ENCODE measurements around the gene DDX60.
"Not testable (repeated sequence)": the region's sequence is repeated elsewhere in the genome, so short reads cannot be mapped to it uniquely, and the experiment has no call there.

Gene DDX60

DNA sequence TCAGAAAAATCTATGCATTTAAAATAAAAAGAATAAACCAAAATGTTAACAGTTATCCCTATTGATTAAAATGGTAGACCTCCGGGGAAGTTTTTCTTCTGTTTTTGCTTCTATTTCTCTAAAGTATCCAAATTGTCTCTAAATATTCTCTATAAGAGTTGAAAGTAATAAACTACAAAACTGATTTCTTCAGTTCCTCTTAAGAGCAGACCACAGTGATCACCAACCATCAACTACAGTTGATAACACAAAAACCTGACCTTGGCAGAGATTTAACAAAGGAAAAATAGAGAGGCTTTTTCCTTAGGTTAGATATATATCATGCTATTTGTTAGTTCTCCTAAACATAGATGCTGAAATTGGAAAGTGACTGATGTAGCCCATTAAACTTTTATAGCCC is 27.3 kb downstream of the DDX60 start:
- H3K36me3 ChIP-seq (ENCODE audit: control insufficient read depth, insufficient read depth, low read length, severe bottlenecking): no peaks in the 10 kb centered on the region
- H3K4me1 ChIP-seq (ENCODE audit: control insufficient read depth, insufficient read depth, low read length): no peaks in the 10 kb centered on the region
- no peak overlapping the region for H3K4me3 ChIP-seq (ENCODE audit: low read length)
- no peaks in the 10 kb centered on the region for H3K27me3 ChIP-seq (replicated peaks; ENCODE audit: control insufficient read depth, insufficient read depth, low read length)
- no peak overlapping the region for H3K9ac ChIP-seq (ENCODE audit: low read length)
- DNase-seq (ENCODE audit: low read depth): no peak
- H3K9me3 ChIP-seq (ENCODE audit: control insufficient read depth, low read length): no peaks in the 10 kb centered on the region

DNA sequence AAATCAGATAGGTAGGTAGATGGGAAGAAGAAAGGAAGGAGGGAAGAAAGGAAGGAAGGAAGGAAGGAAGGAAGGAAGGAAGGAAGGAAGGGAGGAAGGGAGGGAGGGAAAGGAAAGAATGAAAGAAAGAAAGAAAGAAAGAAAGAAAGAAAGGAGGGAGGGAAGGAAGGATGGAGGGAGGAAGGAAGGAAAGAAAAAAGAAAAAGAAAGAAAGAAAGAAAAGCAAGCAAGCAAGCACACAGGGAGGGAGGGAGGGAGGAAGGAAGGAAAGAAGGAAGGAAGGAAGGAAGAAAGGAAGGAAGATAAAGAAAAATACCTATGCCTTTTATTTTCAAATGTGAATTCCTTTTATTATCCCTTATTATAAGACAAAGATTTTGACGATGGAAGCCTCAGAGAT is 32.7 kb downstream of the DDX60 start:
- H3K4me1 ChIP-seq (ENCODE audit: control insufficient read depth, insufficient read depth, low read length); H3K9me3 ChIP-seq (ENCODE audit: control insufficient read depth, low read length): not testable (repeated sequence)

DNA sequence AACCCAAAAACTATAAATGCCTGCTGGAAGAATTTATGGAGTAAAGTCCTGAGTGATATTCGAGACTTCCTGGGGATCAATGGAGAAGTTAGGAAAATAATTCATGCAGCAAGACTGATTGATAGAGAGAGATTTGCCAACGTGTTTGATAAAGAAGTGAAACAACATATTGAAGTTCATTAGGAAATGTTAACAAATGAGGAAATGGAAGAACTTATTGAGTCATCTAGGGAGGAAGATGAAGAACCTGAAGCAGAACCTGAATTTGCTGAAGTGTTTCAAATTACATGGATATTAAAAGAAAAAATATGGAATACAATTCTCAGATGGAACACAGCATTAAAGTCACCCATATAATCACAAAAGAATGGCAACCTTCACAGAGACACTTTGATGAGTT is 39.0 kb downstream of the DDX60 start:
- DNase-seq (ENCODE audit: low read depth): no peak
- no peak overlapping the region for H3K4me3 ChIP-seq (ENCODE audit: low read length)
- no peaks in the 10 kb centered on the region for H3K9me3 ChIP-seq (ENCODE audit: control insufficient read depth, low read length)
- no peaks in the 10 kb centered on the region for H3K27me3 ChIP-seq (replicated peaks; ENCODE audit: control insufficient read depth, insufficient read depth, low read length)
- peaks cover 15% of the 10 kb centered on the region for H3K36me3 ChIP-seq (ENCODE audit: control insufficient read depth, insufficient read depth, low read length, severe bottlenecking)
- no peaks in the 10 kb centered on the region for H3K4me1 ChIP-seq (ENCODE audit: control insufficient read depth, insufficient read depth, low read length)
- H3K9ac ChIP-seq (ENCODE audit: low read length): no peak overlapping the region

More for the DNA sequence above, 32.7 kb downstream of the DDX60 start:
- DNase-seq (ENCODE audit: low read depth); H3K36me3 ChIP-seq (ENCODE audit: control insufficient read depth, insufficient read depth, low read length, severe bottlenecking); H3K27me3 ChIP-seq (replicated peaks; ENCODE audit: control insufficient read depth, insufficient read depth, low read length); H3K9ac ChIP-seq (ENCODE audit: low read length); H3K4me3 ChIP-seq (ENCODE audit: low read length): not testable (repeated sequence)

DNA sequence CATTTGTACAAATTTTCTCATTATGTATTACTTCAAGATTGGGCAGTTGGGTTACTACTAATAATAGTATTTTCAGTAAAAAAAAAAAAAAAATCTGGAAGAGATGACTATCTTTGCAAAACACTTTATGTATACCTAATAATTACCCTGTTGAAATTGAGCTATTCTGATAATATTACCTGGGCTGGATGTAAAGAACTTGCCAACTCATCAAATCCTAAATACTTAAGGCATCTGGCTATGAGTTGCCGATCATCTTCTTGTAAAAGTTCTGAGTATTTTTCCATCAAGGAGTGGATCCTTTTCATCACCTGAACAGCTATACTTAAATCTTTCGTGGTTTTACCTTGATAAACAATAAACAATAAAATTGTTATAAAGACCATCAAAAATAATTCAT is 42.7 kb downstream of the DDX60 start:
- Histone ChIP-seq H3K9ac (ENCODE audit: low read length) (no peak overlapping the region), H3K4me3 (ENCODE audit: low read length) (no peak overlapping the region), H3K9me3 (ENCODE audit: control insufficient read depth, low read length) (no peaks in the 10 kb centered on the region), H3K27me3 (replicated peaks; ENCODE audit: control insufficient read depth, insufficient read depth, low read length) (no peaks in the 10 kb centered on the region), H3K4me1 (ENCODE audit: control insufficient read depth, insufficient read depth, low read length) (peaks cover 3% of the 10 kb centered on the region), H3K36me3 (ENCODE audit: control insufficient read depth, insufficient read depth, low read length, severe bottlenecking) (peaks cover 15% of the 10 kb centered on the region)
- DNase-seq (ENCODE audit: low read depth): no peak

DNA sequence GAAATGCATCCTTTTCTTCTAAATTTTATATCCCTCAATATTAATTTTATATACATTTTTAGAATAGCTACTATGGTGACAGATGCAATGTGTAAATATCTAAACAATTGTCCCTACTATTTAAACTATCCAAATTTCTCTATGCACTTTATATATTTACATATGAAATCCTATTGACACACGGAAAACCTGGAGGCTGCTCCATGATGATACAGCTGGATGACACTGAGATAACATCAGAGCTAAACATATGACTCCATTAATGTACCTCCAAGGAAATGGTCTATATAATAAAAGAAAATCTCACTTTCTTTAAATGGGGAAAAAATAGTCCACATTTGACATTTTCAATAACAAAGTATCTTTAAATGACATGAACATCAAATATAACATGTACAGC is 43.7 kb downstream of the DDX60 start:
- H3K9ac ChIP-seq (ENCODE audit: low read length): no peak overlapping the region
- peaks cover 3% of the 10 kb centered on the region for H3K4me1 ChIP-seq (ENCODE audit: control insufficient read depth, insufficient read depth, low read length)
- peaks cover 10% of the 10 kb centered on the region for H3K36me3 ChIP-seq (ENCODE audit: control insufficient read depth, insufficient read depth, low read length, severe bottlenecking)
- no peaks in the 10 kb centered on the region for H3K9me3 ChIP-seq (ENCODE audit: control insufficient read depth, low read length)
- H3K4me3 ChIP-seq (ENCODE audit: low read length): no peak overlapping the region
- no peaks in the 10 kb centered on the region for H3K27me3 ChIP-seq (replicated peaks; ENCODE audit: control insufficient read depth, insufficient read depth, low read length)
- DNase-seq (ENCODE audit: low read depth): no peak

DNA sequence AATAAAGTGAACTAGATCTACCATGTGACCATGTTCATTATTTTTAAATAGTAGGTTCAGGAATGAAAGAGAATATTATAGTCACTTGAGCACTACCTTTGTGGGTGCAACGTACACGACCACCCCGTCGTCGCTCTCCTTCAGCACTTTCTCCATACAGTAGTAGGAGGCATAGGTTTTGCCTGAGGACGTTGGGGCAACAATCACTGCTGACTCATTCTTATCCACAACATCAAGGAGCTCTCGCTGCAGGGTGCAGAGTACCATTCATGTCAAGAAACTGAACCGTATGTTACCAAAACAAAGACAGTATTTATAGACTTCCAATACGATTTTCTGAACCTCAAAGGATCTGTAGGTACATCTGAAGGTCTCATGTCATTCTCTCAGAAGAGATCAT is 44.7 kb downstream of the DDX60 start:
- Histone ChIP-seq H3K4me1 (ENCODE audit: control insufficient read depth, insufficient read depth, low read length) (peaks cover 3% of the 10 kb centered on the region), H3K9me3 (ENCODE audit: control insufficient read depth, low read length) (no peaks in the 10 kb centered on the region), H3K4me3 (ENCODE audit: low read length) (no peak overlapping the region), H3K27me3 (replicated peaks; ENCODE audit: control insufficient read depth, insufficient read depth, low read length) (no peaks in the 10 kb centered on the region), H3K9ac (ENCODE audit: low read length) (no peak overlapping the region), H3K36me3 (ENCODE audit: control insufficient read depth, insufficient read depth, low read length, severe bottlenecking) (peaks cover 2% of the 10 kb centered on the region)
- no peak for DNase-seq (ENCODE audit: low read depth)

DNA sequence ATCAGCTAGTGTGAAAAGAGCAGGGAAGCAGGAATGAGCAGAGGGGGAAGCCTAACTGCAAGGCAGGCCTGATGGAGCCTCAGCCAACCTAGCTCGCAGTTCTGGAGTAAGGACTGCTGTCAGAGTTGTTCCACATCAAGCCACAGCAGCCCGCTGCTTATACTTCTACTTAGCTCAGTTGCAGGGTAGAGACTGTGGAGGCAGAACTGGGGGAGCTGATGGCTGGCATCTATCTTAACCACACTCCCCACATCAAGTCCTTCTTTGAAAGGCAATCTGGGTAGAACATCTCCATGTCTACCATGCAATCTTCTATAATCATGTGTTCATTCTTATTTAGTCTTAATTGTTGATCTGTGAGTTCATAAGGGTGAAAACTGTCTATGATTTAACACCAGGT is 46.1 kb downstream of the DDX60 start:
- no peaks in the 10 kb centered on the region for H3K27me3 ChIP-seq (replicated peaks; ENCODE audit: control insufficient read depth, insufficient read depth, low read length)
- H3K4me1 ChIP-seq (ENCODE audit: control insufficient read depth, insufficient read depth, low read length): peaks cover 3% of the 10 kb centered on the region
- H3K36me3 ChIP-seq (ENCODE audit: control insufficient read depth, insufficient read depth, low read length, severe bottlenecking): no peaks in the 10 kb centered on the region
- no peak overlapping the region for H3K4me3 ChIP-seq (ENCODE audit: low read length)
- H3K9ac ChIP-seq (ENCODE audit: low read length): no peak overlapping the region
- no peak for DNase-seq (ENCODE audit: low read depth)
- H3K9me3 ChIP-seq (ENCODE audit: control insufficient read depth, low read length): no peaks in the 10 kb centered on the region

DNA sequence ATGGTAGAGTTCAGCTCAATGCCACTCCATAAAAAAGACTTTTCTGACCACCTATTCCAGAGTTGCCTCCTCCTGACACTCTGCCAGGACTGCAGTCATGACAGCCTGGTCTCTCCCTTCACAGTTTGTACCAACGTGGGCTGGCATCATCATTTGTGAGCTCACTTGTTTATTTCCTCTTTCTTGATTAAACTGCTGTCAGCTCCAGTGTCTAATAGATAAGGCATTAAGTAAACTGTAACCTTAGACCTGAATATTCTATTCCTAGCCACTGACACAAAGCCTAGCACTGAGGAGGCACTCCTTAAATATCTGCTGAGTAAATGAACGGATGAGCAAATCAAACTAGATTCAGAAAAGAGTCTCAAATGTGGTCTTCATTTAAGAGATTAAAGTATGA is 48.7 kb downstream of the DDX60 start:
- Histone ChIP-seq H3K4me3 (ENCODE audit: low read length) (no peak overlapping the region), H3K36me3 (ENCODE audit: control insufficient read depth, insufficient read depth, low read length, severe bottlenecking) (peaks cover 5% of the 10 kb centered on the region), H3K27me3 (replicated peaks; ENCODE audit: control insufficient read depth, insufficient read depth, low read length) (no peaks in the 10 kb centered on the region), H3K4me1 (ENCODE audit: control insufficient read depth, insufficient read depth, low read length) (peaks cover 8% of the 10 kb centered on the region), H3K9ac (ENCODE audit: low read length) (no peak overlapping the region), H3K9me3 (ENCODE audit: control insufficient read depth, low read length) (no peaks in the 10 kb centered on the region)
- no peak for DNase-seq (ENCODE audit: low read depth)

DNA sequence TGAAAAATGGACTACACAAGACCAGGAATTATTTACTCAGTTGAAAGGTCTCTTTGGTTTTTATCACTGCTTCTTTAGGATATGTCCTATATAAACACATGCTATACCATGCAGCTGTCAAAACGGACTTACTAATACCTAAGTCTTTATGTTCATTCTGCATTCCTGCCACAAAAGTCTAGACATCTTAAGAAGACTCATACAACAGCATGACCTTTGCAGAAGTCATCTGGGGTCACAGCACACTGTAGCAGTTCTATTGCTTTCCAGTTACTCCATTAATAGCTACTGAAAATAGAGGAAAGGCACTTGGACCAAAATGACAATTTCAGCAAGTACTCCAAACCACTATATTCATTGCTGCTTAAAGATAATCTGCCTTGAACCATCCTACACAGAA is 53.2 kb downstream of the DDX60 start:
- peaks cover 15% of the 10 kb centered on the region for H3K4me1 ChIP-seq (ENCODE audit: control insufficient read depth, insufficient read depth, low read length)
- no peak for DNase-seq (ENCODE audit: low read depth)
- no peak overlapping the region for H3K9ac ChIP-seq (ENCODE audit: low read length)
- H3K36me3 ChIP-seq (ENCODE audit: control insufficient read depth, insufficient read depth, low read length, severe bottlenecking): peaks cover 9% of the 10 kb centered on the region
- H3K9me3 ChIP-seq (ENCODE audit: control insufficient read depth, low read length): no peaks in the 10 kb centered on the region
- H3K27me3 ChIP-seq (replicated peaks; ENCODE audit: control insufficient read depth, insufficient read depth, low read length): no peaks in the 10 kb centered on the region
- H3K4me3 ChIP-seq (ENCODE audit: low read length): no peak overlapping the region

DNA sequence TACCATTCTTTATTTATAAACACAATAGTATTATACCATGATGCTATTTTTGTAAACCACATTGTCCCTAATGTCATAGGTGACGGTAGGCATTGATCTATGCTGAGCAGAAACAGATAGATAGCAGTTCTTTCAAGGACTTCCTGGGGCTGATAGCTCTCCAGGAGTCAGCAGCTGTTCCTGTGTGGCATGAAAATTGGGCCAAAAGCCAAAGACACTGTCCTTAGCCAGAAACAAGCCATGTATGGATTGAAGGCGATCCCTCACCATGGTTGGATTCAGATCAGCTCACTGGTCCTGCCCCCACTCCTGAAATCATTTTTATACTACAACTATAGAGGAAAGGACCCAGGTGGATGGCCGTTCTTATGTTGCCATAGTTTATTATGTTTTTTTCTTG is 53.6 kb downstream of the DDX60 start:
- Histone ChIP-seq H3K9ac (ENCODE audit: low read length) (no peak overlapping the region), H3K9me3 (ENCODE audit: control insufficient read depth, low read length) (no peaks in the 10 kb centered on the region), H3K36me3 (ENCODE audit: control insufficient read depth, insufficient read depth, low read length, severe bottlenecking) (peaks cover 11% of the 10 kb centered on the region), H3K27me3 (replicated peaks; ENCODE audit: control insufficient read depth, insufficient read depth, low read length) (no peaks in the 10 kb centered on the region), H3K4me1 (ENCODE audit: control insufficient read depth, insufficient read depth, low read length) (peaks cover 15% of the 10 kb centered on the region), H3K4me3 (ENCODE audit: low read length) (no peak overlapping the region)
- no peak for DNase-seq (ENCODE audit: low read depth)

DNA sequence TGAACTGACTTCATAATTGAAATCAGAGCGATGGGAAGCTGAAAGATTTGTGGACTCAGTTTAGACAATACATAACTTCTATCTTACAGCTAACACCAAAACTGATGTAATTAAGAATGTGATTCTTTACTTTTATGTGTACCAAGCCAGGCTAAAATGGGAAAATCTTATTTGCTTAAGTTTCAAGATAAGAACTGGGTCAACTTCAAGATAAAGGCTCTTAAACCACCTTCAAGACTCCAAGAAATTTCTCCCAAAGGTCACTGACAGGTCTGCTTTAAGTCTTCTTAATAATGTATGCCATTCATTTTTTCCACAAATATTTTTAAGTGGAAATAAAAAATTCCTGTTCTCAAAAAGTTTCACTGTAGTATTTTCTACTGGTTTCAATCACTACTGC is 55.5 kb downstream of the DDX60 start:
- Histone ChIP-seq H3K9me3 (ENCODE audit: control insufficient read depth, low read length) (no peaks in the 10 kb centered on the region), H3K4me3 (ENCODE audit: low read length) (no peak overlapping the region), H3K9ac (ENCODE audit: low read length) (no peak overlapping the region), H3K4me1 (ENCODE audit: control insufficient read depth, insufficient read depth, low read length) (peaks cover 15% of the 10 kb centered on the region), H3K36me3 (ENCODE audit: control insufficient read depth, insufficient read depth, low read length, severe bottlenecking) (peaks cover 11% of the 10 kb centered on the region), H3K27me3 (replicated peaks; ENCODE audit: control insufficient read depth, insufficient read depth, low read length) (no peaks in the 10 kb centered on the region)
- DNase-seq (ENCODE audit: low read depth): no peak

DNA sequence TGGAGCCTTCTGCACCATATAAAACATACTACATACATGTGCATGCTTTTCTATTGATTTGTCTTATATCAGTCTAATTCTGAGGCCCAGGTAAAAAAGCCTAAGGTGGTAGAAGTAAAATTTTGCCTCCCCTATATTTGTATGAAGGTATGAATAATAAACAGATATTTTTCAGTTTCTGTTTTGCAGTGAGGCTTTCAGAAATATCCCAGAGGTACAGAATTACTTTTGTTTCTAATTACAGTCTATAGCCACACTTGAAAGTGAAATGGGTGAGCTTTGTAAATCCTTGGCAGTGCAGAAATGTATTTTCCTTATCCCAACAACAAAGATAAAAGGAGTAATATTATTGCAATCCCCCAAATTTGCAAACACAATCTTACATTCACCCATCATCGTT is 59.5 kb downstream of the DDX60 start:
- no peaks in the 10 kb centered on the region for H3K9me3 ChIP-seq (ENCODE audit: control insufficient read depth, low read length)
- H3K36me3 ChIP-seq (ENCODE audit: control insufficient read depth, insufficient read depth, low read length, severe bottlenecking): peaks cover 14% of the 10 kb centered on the region
- H3K27me3 ChIP-seq (replicated peaks; ENCODE audit: control insufficient read depth, insufficient read depth, low read length): no peaks in the 10 kb centered on the region

More for the DNA sequence above, 59.5 kb downstream of the DDX60 start:
- no peak overlapping the region for H3K4me3 ChIP-seq (ENCODE audit: low read length)
- peaks cover 8% of the 10 kb centered on the region for H3K4me1 ChIP-seq (ENCODE audit: control insufficient read depth, insufficient read depth, low read length)
- H3K9ac ChIP-seq (ENCODE audit: low read length): no peak overlapping the region
- DNase-seq (ENCODE audit: low read depth): no peak
